Activated naive CD4-positive, alpha-beta T cell treated with anti-CD3 and anti-CD28 coated beads, Interleukin-2, amount 50 U/mL, for 72 hours (primary cell): Measurements from ENCODE around the gene ZFP90. TPM values are rescaled to one million over a fixed set of nuclear protein-coding genes. Genes with fewer than 3 reads are reported as not detected.
"Not testable (repeated sequence)": the region's sequence is repeated elsewhere in the genome, so short reads cannot be mapped to it uniquely, and the experiment has no call there.

Experiments used
- ATAC-seq, 2 donors: fragments of 150-1000 bp; cut with Tn5 transposase; 2 replicates each; pipeline ENCODE4 v1.10.0; 2021; ENCODE audit warnings: mild to moderate bottlenecking in 2 of 2, moderate library complexity in 2 of 2
- DNase-seq, 2 donors: peaks; one replicate each; pipeline ENCODE4 v3.0.0; 2021 to 2022; ENCODE audit warnings: low spot score in 2 of 2
- H3K27ac Mint-ChIP-seq, 2 donors: one replicate each; pipeline ENCODE4 v1.8.0; 2022; ENCODE audit warnings: mild to moderate bottlenecking in 2 of 2, mixed read lengths in 2 of 2
- H3K36me3 Mint-ChIP-seq, 2 donors: one replicate each; pipeline ENCODE4 v1.8.0; 2022; ENCODE audit warnings: mixed read lengths in 2 of 2
- H3K9me3 Mint-ChIP-seq, 2 donors: one replicate each; pipeline ENCODE4 v1.8.0; 2022; ENCODE audit warnings: mixed read lengths in 2 of 2
- total RNA-seq, 2 donors: library from RNA; stranded (reverse); gene quantifications; one replicate each; pipeline ENCODE4 v1.2.3, GENCODE V29; 2022

ZFP90 gene
- total RNA-seq, 2 donors from 2014 or later, result 29.7 to 37.7 TPM

DNA sequence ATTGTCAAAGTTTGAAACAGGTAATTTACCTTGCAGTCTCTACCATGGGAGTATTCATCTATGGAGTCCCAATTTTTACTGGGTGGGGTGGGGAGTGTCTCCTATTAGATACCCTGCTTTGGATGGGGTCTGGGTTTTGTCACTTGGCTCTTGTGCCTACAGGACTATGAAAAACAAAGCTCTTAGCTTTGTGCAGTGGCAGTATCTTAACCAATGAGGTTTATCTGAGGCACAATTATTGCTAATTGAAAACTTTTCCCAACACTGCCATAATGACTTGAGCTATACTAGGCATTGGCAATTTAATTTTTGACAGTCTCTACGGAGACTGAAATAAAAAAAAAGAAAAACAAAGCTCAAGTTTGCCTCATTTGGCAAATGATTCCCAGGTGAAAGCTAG is 3.8 kb upstream of the ZFP90 start:
- no peak overlapping the region for H3K27ac Mint-ChIP-seq
- H3K9me3 Mint-ChIP-seq, result peaks cover 5 to 20% of the 10 kb centered on the region in 2 donors
- ATAC-seq, result no peak
- H3K36me3 Mint-ChIP-seq, result peaks cover 20 to 42% of the 10 kb centered on the region in 2 donors
- no peak for DNase-seq

DNA sequence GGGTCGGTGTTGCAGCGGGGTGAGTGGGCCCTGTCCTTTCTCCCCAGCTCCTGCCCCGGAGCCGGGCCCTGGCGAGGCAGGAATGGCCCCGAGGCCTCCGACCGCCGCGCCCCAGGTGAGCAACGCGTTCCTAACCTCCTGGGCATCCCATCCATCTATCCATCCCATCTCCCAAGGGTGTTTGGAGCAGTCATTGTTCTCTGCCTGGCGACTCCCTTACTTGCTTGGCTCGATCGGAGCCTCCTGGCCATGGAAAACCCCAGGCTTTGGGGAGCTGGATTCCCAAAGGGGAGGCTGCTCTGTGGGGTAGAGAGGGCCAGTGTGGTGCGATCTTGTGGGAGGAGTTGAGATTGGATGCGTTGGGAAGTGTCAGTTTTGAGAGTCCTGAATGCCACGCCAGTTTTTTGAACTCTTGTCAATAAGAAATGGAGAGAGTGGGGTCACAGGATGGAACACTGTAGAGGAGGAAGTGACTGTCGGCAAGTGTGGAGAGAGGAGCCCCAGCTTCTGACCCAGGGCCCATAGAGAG is 684 bp downstream of the ZFP90 start:
- Mint-ChIP-seq H3K36me3 (peaks cover 30 to 48% of the 10 kb centered on the region in 2 donors), H3K27ac (peak overlapping the region; percentile 90 to 97), H3K9me3 (peaks cover 0 to 15% of the 10 kb centered on the region in 2 donors)
- ATAC-seq, result peak; percentile 16 to 46
- DNase-seq, result peak in 1 of 2 donors; percentile 10

DNA sequence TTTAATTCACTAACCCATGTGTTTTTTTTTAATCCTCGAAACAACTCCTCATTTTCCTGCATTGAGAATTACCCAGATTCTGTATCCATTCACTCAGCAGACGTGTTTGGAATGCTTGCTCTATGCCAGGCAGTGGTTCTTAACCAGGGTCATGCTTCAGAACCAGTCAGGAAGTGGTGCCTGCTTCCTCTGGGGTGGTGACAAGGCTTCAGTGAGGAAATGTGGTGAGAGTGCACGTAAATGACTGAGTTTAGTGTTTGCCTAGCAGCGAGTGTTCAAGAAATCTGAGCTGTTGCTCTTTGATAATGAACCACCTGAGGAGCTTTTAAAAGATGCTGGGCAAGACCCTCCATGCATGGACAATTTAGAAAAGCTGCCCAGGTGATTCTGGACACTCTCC is 9.9 kb downstream of the ZFP90 start:
- Mint-ChIP-seq H3K9me3 (peaks cover 32 to 35% of the 10 kb centered on the region in 2 donors), H3K36me3 (peaks cover 62 to 95% of the 10 kb centered on the region in 2 donors), H3K27ac (peak overlapping the region; percentile 36 to 64)
- DNase-seq (no peak), ATAC-seq (peak; percentile 43 to 75)

DNA sequence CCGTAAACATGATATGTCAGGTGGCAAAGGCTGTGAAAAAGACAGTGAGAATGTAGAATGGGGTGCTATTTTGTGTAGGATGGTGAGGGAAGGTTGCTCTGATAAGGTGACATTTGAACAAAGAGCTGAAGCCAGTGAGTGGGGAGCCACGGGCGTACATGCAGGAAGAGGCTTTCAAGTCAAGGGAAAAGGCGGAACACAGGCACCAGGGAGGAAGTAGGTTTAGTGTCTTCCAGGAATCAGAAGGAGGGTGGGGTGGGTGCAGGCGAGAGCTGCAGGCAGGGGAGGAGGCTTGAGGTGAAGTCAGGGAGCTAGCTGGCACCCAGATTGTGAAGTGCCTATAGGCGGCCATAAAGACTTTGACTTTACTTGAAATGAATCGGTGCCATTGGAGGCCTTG is 14.1 kb downstream of the ZFP90 start:
- H3K27ac Mint-ChIP-seq, result no peak overlapping the region
- peaks cover 58 to 66% of the 10 kb centered on the region in 2 donors for H3K9me3 Mint-ChIP-seq
- ATAC-seq, result no peak

DNA sequence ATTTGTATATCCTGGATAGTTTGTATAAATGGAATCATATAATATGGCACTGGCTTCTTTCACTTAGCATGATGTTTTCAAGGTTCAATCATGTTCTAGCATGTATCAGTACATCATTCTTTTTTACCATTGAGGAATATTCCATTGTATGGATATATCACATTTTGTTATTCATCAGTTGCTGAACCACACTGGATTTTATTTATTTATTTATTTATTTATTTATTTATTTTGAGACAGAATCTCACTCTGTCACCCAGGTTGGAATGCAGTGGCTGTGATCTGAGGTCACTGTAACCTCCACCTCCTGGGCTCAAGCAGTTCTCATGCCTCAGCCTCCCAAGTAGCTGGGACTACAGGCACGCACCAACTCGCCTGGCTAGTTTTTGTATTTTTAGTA is 21.2 kb downstream of the ZFP90 start:
- ATAC-seq, DNase-seq, H3K27ac Mint-ChIP-seq: not testable (repeated sequence)
- Mint-ChIP-seq H3K36me3 (peaks cover 98 to 100% of the 10 kb centered on the region in 2 donors), H3K9me3 (peaks cover 60 to 72% of the 10 kb centered on the region in 2 donors)

More for the DNA sequence above, 14.1 kb downstream of the ZFP90 start:
- peaks cover 91 to 96% of the 10 kb centered on the region in 2 donors for H3K36me3 Mint-ChIP-seq
- no peak for DNase-seq

DNA sequence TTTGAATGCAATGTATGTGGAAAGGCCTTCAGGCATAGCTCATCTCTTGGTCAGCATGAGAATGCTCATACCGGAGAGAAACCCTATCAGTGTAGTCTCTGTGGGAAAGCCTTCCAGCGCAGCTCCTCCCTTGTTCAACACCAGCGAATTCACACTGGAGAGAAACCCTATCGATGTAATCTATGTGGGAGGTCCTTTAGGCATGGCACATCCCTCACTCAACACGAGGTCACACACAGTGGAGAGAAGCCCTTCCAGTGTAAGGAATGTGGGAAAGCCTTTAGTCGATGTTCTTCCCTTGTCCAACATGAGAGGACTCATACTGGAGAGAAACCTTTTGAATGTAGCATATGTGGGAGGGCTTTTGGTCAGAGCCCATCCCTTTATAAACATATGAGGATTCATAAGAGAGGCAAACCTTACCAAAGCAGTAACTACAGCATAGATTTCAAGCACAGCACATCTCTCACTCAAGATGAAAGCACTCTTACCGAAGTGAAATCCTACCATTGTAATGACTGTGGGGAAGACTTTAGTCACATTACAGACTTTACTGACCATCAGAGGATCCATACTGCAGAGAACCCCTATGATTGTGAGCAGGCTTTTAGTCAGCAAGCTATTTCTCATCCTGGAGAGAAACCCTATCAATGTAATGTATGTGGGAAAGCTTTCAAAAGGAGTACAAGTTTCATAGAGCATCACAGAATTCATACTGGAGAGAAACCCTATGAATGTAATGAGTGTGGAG is 24.7 kb downstream of the ZFP90 start:
- peaks cover 64 to 70% of the 10 kb centered on the region in 2 donors for H3K9me3 Mint-ChIP-seq
- no peak for DNase-seq

DNA sequence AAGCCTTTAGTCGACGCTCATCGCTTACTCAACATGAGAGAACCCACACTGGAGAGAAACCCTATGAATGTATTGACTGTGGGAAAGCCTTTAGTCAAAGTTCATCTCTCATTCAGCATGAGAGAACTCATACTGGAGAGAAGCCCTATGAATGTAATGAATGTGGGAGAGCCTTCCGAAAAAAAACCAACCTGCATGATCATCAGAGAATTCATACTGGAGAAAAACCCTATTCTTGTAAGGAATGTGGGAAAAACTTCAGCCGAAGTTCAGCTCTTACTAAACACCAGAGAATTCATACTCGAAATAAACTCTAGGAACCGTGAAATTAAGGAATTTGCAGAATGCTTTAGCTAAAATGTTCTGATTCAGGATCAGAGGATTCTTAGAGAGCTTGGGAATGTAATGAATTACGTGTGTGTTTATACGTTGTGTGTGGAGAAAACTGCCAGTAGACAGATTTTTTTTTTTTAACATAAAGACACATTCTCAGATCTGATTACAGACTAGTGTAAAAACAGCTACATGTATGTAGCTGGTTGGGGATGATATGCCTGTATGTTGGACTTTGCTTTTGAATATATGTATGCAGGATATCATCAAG is 25.4 kb downstream of the ZFP90 start:
- H3K9me3 Mint-ChIP-seq, result peaks cover 62 to 66% of the 10 kb centered on the region in 2 donors
- peaks cover 90 to 95% of the 10 kb centered on the region in 2 donors for H3K36me3 Mint-ChIP-seq
- DNase-seq (no peak), ATAC-seq (no peak)
- no peak overlapping the region for H3K27ac Mint-ChIP-seq

More for the DNA sequence above, 24.7 kb downstream of the ZFP90 start:
- ATAC-seq, result peak in 1 of 2 donors; percentile 47
- Mint-ChIP-seq H3K27ac (peak overlapping the region in 1 of 2 donors; percentile 16), H3K36me3 (peaks cover 93 to 98% of the 10 kb centered on the region in 2 donors)

DNA sequence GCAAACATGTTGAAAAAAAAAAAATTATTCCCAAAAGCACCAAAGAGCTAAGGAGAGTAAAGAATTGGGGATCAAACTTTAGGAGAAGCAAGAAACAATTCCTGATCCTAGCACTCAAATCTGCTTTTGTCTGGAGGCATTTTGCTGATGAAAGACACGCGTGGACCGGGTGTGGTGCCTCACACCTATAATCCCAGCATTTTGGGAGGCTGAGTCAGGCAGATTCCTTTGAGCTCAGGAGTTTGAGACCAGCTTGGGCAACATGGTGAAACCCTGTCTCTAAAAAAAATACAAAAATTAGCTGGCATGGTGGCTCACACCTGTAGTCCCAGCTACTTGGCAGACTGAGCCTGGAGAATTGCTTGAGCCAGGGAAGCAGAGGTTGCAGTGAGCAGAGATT is 35.4 kb downstream of the ZFP90 start:
- peaks cover 44 to 53% of the 10 kb centered on the region in 2 donors for H3K9me3 Mint-ChIP-seq
- H3K27ac Mint-ChIP-seq, result no peak overlapping the region
- peaks cover 78 to 83% of the 10 kb centered on the region in 2 donors for H3K36me3 Mint-ChIP-seq
- DNase-seq, result no peak
- no peak for ATAC-seq

DNA sequence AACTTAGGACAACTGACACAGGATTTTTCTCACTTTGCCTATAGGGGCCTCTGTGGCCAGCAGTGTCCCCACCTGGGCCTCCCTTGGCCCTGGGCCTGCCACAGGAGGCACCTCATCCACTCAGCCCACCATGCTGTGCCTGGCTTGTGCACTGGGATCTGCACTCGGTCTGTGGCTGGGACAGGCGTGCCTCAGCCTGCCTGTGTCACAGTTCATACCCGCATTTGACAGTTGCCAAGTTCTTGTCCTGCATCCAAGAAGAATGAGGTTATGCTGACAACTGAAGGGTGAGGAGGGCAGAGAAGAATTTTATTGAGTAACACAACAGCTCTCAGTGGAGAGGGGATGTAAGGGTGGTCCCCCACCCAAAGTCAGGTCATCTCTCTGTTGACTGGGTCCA is 36.0 kb downstream of the ZFP90 start:
- Mint-ChIP-seq H3K9me3 (peaks cover 39 to 47% of the 10 kb centered on the region in 2 donors), H3K36me3 (peaks cover 72 to 78% of the 10 kb centered on the region in 2 donors), H3K27ac (no peak overlapping the region)
- DNase-seq, result no peak
- ATAC-seq, result no peak

DNA sequence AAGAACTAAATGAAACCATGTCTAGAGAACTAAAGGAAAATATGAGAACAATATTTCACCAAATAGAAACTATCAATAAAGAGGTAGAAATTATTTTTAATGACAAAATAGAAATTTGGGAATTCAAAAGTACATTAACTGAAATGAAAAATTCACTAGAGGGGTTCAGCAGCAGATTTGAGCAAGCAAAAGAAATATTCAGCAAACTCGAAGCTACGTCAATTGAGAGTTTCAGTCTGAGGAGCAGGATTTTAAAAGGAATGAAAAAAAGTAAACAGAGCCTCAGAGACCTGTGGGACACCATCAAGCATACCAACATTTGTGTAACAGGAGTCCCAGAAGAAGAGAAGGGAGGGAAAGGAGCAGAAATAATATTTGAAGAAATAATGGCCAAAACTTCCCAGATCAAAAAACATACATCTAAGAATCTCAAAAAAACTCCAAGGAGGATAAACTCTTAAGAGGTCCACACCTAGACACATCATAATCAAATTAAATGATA is 38.3 kb downstream of the ZFP90 start:
- no peak overlapping the region for H3K27ac Mint-ChIP-seq
- ATAC-seq (no peak), DNase-seq (no peak)
- H3K9me3 Mint-ChIP-seq, result peaks cover 30 to 39% of the 10 kb centered on the region in 2 donors
- peaks cover 70 to 72% of the 10 kb centered on the region in 2 donors for H3K36me3 Mint-ChIP-seq

DNA sequence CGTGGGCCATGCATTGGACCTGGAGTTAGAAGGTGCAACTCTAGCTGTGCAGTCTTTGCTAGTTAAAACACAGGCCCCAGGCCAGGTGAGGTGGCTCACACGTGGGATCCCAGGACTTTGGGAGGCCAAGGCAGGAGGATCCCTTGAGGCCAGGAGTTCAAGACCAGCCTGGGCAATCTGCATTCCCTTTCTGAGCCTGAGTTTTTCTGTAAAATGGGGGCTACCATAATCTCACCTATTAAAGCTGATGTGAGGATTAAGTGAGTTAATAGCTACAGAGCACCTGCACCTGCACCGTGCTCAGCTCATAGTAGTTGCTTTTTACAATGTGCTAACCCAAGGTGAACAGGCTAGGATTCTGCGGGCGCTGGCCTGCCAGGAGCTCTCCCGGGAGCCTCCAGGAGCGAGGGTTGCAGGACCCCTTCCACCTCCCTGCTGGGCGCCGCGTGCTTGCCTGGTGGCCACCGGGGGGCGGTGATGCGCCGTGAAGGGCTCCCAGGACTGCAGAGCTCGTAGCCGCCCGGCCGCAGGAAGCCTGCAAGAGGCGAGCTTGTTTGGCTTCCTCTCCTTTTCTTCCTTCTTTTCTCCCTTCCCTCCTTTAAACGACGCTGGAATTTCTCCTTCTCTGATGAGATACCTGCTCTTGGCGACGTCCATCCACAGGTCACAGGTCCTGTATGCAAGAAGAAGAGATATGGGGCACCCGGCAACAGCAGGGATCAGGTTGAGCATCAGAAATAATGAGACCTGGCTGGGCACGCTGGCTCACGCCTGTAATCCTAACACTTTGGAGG is 51.3 kb downstream of the ZFP90 start:
- peak; percentile 65 to 78 for DNase-seq
- Mint-ChIP-seq H3K9me3 (peaks cover 0 to 14% of the 10 kb centered on the region in 2 donors), H3K36me3 (peaks cover 11 to 19% of the 10 kb centered on the region in 2 donors), H3K27ac (no peak overlapping the region)
- ATAC-seq, result peak; percentile 94 to 96

DNA sequence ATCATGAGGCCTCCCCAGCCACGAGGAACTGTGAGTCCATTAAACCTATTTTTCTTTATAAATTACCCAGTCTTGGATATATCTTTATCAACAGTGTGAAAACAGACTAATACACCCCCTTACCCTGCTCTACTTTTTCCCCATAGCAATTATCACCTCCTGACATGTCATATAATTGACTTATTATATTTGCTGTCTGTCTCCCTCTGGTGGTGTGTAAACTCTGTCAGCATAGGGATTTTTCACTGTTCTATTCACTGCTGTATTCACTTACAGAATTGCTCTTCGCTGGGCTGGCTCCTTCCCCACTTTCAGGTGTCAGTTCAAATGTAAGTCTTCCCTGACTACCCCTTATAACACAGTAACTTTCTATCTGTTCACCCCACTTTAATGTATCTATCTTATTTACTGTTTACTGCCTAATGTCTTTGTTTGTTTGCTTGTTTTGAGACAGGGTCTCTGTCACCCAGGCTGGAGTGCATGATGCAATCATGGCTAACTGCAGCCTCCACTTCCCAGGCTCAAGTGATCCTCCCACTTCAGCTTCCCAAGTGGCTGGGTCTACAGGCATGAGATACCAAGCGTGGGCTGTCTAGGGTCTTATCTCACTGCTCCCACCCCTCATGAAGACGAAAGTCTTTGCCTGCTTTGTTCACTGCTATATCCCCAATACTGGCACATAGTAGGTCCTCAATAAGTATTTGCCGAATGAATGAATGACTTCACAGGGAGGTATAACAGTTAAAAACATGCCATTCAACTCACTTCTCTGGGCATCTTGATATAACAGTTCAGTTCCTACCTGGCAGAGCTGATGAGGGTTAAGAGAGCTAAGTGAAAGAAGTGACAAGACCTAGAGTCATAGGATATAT is 53.6 kb downstream of the ZFP90 start:
- Mint-ChIP-seq H3K36me3 (peaks cover 11 to 19% of the 10 kb centered on the region in 2 donors), H3K9me3 (peaks cover 0 to 14% of the 10 kb centered on the region in 2 donors), H3K27ac (no peak overlapping the region)
- ATAC-seq (no peak), DNase-seq (no peak)

DNA sequence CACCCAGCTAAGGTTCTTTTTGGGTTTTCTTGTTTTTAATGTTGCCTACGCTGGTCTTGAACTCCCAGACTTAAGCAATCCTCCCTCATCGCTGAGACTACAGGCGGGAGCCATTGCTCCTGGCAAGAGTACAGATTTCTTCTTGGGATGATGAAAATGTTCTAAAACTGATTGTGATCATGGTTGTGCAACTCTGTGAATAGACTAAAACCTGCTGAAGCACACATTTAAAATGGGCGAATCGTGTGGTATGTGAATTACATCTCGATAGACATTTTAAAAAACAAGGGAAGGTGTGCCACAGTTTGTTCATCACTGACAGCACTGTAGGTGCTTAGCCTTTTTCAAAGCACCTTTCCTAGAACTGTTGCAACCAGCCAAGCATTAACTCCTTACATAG is 57.2 kb downstream of the ZFP90 start:
- H3K27ac Mint-ChIP-seq, result no peak overlapping the region
- DNase-seq (no peak), ATAC-seq (no peak)

DNA sequence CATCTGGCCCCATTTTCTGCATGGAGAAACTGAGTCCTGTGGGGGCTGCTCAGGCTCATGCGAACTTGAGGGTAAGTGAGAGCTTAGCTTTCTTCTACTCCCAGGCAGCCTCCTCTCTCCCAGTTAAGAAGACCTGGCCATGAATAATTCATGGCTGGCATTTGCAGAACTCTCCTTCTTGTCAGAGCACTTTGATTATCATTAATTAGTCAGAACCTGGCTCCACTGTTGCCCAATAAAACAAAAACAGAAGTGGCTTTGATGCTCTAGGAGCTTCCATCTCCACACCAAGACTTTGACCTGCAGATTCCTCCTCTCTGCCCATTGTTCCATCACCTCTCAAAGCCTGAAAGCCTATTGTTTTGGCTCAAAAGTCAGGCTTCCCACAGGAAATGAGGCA is 60.5 kb downstream of the ZFP90 start:
- H3K27ac Mint-ChIP-seq, result no peak overlapping the region
- ATAC-seq (no peak), DNase-seq (no peak)
- H3K9me3 Mint-ChIP-seq, result no peaks in the 10 kb centered on the region
- H3K36me3 Mint-ChIP-seq, result no peaks in the 10 kb centered on the region

More for the DNA sequence above, 57.2 kb downstream of the ZFP90 start:
- Mint-ChIP-seq H3K9me3 (peaks cover 0 to 14% of the 10 kb centered on the region in 2 donors), H3K36me3 (peaks cover 11 to 13% of the 10 kb centered on the region in 2 donors)

DNA sequence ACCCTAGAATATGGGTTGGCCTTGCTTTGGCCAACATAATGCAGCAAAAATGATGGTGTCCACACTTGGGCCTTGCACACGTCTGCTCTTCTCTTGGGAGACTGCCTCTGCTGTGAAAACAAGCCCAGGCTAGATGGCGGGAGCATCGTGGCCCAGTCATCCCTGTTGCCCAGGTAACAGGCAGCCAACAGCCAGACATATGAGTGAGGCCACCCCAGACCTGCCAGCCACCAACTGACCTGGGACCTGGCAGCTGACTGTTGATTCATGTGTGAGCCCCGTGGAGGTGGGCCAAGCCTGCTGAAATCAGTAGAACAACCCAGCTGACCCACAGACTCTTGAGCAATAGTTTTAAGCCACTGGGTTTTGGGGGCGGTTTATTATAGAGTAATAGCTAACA is 66.7 kb downstream of the ZFP90 start:
- peak; percentile 62 to 71 for ATAC-seq
- Mint-ChIP-seq H3K36me3 (no peaks in the 10 kb centered on the region), H3K9me3 (peaks cover 0 to 4% of the 10 kb centered on the region in 2 donors), H3K27ac (peak overlapping the region in 1 of 2 donors; percentile 29)
- DNase-seq, result no peak
